ENCODE measurements around the gene ZNF699.
"Not testable (repeated sequence)": the region's sequence is repeated elsewhere in the genome, so short reads cannot be mapped to it uniquely, and the experiment has no call there.

The ZNF699 gene

DNA sequence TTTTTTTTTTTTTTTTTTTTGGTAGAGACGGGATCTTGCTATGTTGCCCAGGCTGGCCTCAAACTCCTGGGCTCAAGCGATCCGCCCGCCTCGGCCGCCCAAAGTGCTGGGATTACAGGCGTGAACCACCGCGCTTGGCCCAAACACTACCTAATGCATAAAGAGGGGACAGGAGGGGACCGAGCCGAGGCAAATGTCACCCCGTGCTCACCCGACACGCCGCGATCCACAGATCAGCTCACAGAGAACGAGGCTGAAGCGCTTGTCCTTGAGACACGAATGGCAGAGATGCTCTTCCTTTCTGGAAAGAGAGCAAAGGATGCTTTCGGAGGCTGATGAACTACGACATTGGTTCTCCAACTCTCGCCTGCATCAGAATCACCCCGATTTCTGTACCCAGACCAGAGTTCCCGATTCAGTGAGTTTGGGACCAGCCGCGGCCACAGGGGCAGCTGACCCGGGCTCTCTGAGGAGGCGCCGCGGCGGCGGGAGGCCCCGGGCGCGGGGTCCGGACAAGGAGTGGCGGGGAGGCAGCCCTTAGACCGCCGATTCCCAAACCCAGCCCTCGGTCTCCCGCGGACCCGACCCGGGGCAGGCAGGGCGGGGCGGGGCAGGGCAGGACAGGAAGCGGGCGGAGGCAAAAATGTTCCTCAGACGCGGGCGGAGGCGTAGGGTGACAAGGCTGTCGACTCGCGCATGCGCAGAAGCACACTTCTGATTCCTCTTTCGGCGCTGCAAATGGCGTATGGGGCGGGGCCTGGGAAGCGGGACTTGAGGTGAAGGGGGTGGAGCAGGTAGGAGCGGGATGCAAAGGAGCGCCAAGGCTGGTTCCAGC lies at the start of gene ZNF699:
Gene ZNF699 (minus strand): TSS at position 700 of the 835 bp plus-strand sequence. CDS start 4,719 bp downstream, outside the sequence.
- DNase-seq, result peak; percentile 97

DNA sequence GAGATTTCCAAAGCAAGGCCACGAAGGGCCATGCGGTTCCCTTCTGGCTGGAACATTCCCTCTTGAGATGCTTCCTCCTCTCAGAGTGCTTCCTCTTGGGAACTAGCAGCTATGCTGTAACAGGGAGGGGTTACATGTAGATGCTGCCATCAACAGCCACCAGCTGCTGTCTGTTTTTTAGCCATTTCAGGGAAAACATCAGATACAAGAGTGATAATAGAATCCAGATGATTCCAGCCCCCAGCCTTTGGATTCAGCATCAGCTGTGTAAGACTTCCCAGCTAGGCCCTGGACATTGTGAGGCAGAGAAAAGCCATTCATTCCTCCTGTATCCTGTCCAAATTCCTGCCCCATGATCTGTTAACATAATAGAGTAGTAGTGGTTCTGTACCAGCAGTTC lies 45.0 kb upstream of the ZNF699 start:
- DNase-seq, result no peak

DNA sequence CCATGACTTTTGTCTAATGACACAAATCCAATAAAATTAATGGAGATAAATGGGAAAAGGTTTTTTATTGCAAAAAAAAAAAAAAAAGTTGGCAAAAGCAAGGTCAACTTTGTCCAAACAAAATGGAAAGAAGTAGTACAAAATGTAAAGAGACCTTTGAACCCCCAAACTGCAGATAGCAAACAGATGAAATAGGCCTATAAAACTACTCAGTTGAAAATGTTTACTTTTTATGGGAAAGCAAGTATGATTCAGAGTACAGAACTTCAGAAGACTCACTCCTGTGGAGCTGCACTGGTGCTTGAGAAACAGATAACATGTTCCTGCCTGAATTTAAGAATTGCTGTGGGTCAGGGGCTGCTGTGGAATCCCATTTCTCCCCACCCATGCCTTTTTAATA lies 43.4 kb upstream of the ZNF699 start:
- no peak for DNase-seq

GRCh38 chr19:9352505-9352904 lies 42.9 kb upstream of the ZNF699 start:
- no peak for DNase-seq

GRCh38 chr19:9348671-9349070 lies 39.0 kb upstream of the ZNF699 start:
- no peak for DNase-seq

- no peak for DNase-seq
Measured at GRCh38 chr19:9348253-9348652, 38.6 kb upstream of the ZNF699 start.

GRCh38 chr19:9345005-9345404 lies 35.4 kb upstream of the ZNF699 start:
- no peak for DNase-seq

DNA sequence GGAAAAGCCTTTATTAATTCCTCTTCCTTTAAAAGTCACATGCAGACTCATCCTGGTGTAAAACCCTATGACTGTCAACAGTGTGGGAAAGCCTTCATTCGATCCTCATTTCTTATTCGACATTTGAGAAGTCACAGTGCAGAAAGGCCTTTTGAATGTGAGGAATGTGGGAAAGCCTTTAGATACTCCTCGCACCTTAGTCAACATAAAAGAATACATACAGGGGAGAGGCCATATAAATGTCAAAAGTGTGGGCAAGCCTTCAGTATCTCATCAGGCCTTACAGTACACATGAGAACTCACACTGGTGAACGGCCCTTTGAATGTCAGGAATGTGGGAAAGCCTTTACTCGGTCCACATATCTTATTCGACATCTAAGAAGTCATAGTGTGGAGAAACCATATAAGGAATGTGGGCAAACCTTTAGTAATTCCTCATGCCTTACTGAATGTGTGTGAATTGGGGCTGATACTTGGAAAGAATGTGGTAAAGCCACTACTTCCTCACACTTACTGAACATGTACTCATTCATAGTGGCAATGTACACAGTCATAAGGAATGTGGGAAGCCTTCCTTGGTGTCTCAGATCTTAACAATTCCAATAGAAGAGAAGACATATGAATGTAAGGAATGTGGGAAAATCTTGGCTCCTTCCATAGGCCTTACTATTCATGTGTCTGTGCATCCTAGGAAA lies 33.1 kb upstream of the ZNF699 start:
- no peak for DNase-seq

DNA sequence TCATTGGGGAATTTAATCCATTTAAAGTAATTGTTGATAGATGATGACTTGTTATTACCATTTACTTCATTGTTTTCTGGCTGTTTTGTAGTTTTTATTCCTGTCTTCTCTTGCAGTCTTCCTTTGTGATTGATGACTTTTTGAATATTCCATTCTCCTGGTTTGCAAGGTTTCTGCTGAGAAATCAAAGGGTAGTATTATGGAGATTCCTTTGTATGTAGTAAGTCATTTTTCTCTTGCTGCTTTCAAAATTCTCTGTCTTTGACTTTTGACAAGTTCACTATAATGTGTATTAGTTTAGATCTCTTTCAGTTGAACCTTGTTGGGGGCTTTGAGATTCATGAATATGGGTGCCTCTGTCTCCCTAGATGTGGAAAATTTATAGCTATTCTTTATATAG lies 20.4 kb upstream of the ZNF699 start:
- DNase-seq, result no peak

DNA sequence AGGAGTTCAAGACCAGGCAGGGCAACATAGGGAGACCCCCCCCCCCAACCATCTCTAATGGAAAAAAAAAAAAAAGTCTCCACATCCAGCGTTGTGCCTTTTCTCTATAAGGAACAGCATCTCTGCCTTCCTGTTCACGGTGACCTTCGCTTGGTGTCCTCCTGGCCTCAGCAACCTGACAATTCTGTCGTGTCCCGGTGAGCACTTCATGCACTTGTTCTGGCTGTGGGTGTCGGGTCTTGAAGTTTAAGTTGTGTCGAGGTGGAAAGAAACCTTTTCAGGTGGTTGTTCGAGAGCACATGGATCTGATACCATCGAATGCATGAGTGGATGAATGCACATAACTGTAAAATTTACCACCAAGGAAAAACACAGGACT lies 14.9 kb upstream of the ZNF699 start:
- no peak for DNase-seq

DNA sequence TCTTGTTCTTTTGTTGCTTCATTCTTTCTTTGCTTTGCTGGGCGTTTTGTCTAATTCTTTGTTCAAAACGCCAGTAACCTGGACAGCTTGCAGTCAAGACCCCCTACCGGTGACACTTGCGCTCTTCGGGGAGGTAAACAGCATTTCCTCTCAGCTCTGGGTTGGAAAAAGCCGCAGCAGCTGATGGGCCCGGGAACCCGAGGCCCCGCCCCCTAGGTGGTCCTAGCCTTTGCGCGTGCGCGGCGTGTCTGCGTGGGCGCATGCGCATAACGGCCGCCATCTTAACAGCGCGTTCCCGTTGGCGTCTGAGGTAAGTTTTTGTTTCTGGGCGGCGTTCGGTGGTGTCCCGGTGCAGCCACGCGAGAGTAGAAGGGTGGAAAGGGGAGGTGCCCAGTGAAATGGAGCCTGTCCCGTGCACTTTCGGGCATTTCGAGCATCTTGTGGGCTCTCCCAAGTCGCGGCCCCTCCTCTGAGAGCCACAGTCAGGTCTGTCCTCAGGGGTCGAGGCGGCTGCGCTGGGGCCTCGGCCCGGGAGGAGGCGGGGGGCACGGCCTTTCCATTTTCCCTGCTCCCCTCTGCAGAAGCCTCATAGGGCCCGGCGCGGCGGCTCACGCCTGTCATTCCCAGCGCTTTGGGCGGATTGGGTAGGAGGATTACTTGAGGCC lies 14.4 kb upstream of the ZNF699 start, which contains the start of gene ZNF559:
Gene ZNF559 (plus strand): TSS at position 261 of the 665 bp plus-strand sequence. CDS start 14,371 bp downstream, outside the sequence.
- peak; percentile 95 for DNase-seq

GRCh38 chr19:9323557-9323918 lies 13.9 kb upstream of the ZNF699 start:
- DNase-seq, result peak; percentile 51

DNA sequence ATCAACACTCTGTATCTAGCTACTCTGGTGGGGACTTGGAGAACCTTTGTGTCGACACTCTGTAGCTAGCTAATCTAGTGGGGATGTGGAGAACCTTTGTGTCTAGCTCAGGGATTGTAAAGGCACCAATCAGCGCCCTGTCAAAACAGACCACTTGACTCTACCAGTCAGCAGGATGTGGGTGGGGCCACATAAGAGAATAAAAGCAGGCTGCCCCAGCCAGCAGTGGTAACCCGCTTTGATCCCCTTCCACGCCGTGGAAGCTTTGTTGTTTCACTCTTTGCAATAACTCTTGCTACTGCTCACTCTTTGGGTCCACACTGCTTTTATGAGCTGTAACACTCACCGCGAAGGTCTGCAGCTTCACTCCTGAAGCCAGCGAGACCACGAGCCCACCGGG lies 12.6 kb upstream of the ZNF699 start:
- DNase-seq, result not testable (repeated sequence)

- DNase-seq, result not testable (repeated sequence)
Measured at GRCh38 chr19:9321756-9322155, 12.1 kb upstream of the ZNF699 start.

DNA sequence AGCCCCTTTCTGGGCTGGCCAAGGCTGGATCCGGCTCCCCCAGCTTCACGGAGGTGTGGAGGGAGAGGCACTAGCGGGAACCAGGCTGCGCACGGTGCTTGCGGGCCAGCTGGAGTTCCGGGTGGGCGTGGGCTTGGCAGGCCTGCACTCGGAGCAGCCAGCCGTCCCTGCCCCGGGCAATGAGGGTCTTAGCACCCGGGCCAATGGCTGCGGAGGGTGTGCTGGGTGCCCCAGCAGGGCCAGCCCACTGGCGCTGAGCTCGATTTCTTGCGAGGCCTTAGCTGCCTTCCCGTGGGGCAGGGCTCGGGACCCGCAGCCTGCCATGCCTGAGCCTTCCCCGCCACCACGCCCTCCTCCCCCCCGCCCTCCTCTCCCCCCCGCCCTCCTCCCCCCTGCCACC lies 11.7 kb upstream of the ZNF699 start:
- no peak for DNase-seq

GRCh38 chr19:9313756-9314155 lies 4.1 kb upstream of the ZNF699 start:
- DNase-seq, result no peak

GRCh38 chr19:9309974-9310446 lies 372 bp upstream of the ZNF699 start:
- peak; percentile 83 for DNase-seq

DNA sequence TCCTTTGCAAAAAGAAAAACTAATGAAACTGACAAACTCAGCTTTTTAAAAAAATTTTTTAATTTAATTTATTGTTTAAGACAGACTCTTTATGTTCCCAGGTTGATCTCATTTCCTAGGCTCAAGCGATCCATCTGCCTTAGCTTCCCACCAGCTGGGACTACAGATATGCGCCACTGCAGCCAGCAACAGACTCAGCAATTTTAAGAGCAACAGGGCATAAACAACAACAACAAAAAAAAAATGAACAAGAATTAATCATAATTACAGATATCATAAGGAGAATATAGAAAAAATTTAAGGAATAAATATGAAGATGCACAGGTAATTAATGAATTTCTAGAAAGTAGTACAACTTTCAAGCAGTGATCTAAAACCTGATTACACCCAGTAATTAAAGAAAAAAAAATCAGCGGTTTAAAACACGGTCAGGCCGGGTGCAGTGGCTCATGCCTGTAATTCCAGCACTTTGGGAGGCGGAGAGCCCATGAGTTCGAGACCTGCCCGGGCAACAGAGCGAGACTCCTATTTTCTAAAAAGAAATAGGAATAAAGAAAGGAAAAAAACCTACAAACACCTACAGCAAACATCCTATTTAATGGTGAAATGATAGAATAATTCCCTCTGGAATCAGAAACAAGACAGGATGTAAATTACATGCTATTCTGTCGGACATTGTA lies 1.4 kb downstream of the ZNF699 start:
- DNase-seq, result no peak

DNA sequence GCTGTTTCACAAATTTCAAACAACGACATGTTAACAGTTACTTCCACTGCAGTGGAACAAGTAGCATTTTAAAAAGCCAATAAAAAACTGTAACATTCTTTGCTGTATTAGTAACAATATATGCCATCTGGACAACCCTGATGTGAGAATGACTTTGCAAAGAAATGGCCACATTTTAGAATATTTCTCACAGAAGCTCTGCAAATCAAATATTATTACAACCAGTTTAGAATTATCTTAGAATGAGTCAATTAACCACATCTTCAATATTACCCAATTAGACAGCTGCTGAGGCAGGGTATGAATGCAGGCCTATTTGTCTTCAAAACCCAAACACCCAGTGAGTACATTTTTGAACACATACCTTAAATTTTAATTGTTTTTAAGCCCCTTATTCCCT lies 3.2 kb downstream of the ZNF699 start:
- no peak for DNase-seq

GRCh38 chr19:9296336-9296735 lies 13.3 kb downstream of the ZNF699 start:
- DNase-seq, result no peak

DNA sequence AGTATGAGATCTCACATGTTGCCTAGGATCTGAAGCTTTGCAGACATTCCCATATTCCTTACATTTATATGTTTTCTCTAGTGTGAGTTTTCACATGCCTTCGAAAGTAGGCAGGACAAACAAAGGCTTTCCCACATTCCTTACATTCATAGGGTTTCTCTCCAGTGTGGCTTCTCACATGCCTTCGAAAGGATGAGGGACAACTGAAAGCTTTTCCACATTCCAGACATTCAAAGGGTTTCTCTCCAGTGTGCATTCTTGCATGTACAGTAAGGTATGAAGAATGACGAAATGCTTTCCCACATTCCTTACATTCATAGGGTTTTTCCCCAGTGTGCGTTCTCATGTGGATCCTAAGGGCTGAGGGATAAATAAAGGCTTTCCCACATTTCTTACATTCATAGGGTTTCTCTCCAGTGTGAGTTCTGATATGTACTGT lies 14.2 kb downstream of the ZNF699 start:
- DNase-seq, result no peak

DNA sequence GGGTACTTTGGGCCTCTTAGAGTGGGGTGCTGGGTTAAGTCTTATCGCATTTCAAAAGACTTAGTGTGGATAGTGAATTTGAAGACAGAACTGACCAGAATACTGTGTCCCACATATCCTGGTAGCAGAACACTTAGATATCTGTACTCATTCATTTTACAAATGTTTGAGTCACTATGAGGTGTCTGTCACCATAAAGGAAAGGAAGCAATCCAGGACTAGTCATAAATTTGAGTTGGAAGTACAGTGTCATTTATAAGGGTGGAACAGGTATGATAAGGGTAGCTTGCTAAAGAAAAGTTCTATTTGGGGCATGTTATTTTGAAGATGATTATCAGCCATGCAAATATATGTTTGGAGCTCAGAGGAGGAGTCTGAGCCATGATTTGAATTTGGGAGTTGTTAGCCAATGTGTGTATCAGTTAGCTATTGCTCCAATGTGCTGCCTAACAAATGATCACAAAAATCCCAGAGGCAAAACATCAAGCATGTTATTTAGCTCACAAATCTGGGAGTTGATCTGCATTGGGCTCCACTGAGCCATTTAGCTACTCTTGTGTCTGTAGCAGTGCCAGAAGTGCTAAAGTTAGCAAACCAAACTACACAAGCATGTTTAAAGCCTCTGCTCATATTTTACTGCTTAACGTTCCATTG lies 20.3 kb downstream of the ZNF699 start:
- DNase-seq, result no peak
